Measurements from ENCODE around the gene KIFBP.
"Not testable (repeated sequence)": the region's sequence is repeated elsewhere in the genome, so short reads cannot be mapped to it uniquely, and the experiment has no call there.

Gene KIFBP, protein sequence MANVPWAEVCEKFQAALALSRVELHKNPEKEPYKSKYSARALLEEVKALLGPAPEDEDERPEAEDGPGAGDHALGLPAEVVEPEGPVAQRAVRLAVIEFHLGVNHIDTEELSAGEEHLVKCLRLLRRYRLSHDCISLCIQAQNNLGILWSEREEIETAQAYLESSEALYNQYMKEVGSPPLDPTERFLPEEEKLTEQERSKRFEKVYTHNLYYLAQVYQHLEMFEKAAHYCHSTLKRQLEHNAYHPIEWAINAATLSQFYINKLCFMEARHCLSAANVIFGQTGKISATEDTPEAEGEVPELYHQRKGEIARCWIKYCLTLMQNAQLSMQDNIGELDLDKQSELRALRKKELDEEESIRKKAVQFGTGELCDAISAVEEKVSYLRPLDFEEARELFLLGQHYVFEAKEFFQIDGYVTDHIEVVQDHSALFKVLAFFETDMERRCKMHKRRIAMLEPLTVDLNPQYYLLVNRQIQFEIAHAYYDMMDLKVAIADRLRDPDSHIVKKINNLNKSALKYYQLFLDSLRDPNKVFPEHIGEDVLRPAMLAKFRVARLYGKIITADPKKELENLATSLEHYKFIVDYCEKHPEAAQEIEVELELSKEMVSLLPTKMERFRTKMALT

DNA sequence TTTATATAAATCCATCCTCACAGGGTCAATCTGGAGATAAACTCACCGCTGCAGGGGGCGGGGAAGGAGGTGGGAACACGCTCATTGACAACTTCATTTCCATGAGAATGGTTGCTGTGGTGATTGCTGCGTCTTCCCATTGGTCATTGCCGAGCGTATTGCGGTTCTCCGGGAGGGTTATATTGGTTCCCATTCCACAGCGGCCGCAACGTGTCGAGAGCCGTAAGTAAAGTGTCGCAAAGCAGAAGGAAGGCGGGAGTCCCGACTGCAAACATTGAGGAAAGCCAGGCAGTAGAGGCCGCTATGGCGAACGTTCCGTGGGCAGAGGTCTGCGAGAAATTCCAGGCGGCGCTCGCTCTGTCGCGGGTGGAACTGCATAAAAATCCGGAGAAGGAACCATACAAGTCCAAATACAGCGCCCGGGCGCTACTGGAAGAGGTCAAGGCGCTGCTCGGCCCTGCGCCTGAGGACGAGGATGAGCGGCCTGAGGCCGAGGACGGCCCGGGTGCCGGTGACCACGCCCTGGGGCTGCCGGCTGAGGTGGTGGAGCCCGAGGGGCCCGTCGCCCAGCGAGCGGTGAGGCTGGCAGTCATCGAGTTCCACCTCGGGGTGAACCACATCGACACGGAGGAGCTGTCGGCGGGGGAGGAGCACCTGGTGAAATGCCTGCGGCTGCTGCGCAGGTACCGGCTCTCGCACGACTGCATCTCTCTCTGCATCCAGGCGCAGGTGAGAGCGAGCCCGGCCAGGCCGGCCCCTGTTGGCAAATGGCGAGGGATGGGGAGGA is at the start of gene KIFBP:
Gene KIFBP (plus strand): TSS at position 274 of the 787 bp plus-strand sequence. CDS start 30 bp downstream, at position 304.
- peak; percentile 99 for DNase-seq

DNA sequence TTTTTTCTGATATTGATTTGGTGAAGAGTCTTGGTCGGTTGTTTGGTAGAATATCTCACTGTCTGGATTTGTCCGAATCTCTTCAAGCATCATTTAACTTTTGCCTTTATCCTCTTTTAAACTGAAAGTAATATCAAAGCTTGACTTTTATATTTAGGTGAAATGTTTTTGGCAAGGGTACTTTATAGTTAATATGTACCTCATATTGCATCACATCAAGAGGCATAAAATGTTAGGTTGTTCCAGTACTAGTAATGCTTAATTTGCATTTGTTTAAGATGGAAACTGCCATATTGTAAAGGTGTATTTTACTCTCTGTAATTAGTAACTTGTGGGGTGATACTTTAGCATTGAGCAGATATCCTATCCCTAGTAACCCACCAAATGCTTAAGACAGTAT is 49.7 kb upstream of the KIFBP start:
- DNase-seq = no peak

DNA sequence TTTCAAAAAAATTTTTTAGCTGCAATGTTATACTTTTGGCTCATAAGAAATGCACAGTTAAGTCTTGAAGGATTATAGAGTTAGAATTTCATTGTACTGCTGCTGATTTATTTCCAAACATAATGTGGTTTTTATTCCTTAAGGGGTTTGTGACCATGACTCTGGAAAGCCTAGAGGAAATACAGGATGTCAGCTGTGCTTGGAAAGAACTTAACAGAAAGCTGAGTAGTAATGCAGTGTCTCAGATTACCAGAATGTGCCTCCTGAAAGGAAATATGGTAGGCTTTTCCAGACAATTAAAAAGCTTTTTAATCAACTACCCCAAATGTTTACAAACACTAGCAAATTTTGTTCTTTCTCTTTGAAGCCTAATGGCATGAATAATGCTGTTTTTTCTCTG is 47.7 kb upstream of the KIFBP start:
- DNase-seq = not testable (repeated sequence)

DNA sequence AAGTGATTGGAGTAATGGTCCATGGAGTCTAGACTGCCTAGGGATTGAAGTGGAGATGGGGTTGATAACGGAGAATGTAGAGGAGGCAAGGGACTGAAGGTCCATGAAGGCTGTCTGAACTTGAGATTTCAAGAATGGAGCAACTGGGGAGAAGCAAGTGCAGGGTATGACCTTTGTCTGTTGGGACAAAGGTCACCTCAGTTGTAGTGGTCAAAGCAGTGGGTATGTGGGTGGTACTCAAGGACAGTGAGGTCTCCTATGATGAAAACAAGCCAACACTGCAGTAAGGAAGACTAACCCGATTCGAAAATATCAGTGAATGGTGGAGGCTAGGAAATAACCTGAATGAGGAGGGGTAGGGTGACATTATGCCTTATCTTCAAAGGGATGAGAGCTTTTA is 38.0 kb upstream of the KIFBP start:
- no peak for DNase-seq

DNA sequence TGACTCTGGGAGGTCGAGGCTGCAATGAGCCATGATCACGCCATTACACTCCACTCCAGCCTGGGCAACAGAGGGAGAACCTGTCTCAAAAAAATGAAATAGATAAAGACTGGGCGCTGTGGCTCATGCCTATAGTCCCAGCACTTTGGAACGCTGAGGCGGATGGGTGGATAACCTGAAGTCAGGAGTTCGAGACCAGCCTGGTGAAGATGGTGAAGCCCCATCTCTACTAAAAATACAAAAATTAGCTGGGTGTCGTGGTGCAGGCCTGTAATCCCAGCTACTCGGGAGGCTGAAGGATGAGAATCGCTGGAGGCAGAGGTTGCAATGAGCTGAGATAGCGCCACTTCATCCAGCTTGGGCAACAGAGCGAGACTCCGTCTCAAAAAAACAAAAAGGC is 33.7 kb upstream of the KIFBP start:
- no peak for DNase-seq

DNA sequence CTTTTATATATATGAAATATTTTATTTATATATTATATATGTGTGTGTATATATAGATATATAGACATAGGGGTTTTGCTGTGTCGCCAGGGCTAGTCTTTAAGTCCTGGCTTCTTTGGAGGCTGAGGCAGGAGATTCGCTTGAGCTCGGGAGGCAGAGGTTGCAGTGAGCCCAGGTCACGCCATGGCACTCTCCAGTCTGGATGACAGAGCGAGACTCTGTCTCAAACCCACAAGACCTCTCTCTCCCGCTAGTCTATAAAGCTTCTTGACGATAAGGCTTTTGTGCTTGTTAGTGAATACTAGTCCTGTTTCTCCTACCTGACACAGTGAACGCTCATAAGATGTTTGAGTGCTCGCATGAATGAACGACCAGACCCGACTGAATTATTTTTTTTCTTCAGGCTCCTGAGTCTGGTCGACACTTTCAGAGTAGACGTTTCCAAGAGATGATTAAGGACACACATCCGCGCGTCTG is 33.2 kb upstream of the KIFBP start:
- no peak for DNase-seq

DNA sequence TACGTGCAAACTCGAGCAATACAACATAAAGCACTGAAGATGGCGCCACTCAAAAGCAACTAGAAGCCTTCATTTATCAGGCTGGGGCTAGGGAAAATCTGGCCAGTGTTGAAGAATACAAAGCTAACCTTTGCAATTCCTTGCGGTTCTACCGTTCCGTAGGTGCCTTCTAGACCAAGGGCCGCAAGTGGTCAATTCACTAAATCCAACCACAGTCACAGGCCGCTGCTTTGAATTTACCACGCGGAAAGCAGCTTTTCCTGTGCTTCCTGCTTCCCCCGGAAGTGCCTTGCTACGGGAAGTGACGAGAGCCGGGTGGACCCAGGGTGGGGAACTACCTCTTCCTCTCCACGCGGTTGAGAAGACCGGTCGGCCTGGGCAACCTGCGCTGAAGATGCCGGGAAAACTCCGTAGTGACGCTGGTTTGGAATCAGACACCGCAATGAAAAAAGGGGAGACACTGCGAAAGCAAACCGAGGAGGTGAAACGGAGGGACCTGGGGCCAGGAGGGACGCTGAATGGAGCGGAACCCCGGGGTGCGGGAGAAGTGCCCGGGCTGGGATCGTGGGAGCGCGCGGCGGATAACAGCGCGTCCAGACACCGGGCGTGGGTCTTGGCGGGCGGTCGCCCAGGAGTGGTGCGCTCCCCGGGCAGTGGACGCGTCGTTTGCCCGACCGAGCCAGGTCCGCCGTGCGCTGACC is 32.6 kb upstream of the KIFBP start, which contains the start of gene DDX21:
Gene DDX21 (plus strand): TSS at position 339 of the 701 bp plus-strand sequence. CDS start 56 bp downstream, at position 395.
- DNase-seq = peak; percentile 97

DNA sequence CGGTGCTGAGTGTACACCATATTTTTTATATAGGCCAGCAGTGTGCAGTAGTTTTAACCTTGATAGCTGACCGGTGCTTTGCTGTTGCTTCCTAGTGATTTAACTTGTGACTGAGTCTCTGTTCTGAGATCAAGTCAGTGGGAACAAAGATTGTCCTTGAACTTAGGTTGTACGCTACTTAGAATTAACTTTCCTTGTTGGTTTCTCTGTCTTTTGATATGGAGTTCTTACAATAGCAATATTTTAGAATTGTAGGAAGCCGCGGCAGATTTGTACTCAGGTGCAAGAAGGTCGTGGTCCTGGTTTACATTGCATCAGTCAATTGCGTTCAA is 31.4 kb upstream of the KIFBP start:
- DNase-seq = no peak

DNA sequence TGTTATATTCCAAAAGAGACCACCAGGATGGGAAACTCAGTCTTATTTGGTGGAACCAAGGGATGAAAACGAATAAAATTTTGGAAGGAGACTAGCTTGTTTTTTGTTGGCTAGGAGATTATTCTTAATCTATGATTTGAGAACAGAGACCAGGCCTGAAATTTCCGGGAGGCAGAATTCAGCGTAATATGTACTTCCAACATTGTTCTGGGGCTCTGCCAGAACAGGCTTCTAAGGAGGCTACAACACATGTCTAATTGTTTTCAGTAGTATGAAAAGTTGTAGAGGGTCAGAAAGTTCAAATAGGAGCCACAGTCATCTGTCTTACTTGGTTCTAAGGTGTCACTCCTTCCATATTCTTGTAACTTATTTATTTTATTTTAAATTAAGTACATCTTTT is 30.9 kb upstream of the KIFBP start:
- DNase-seq = peak; percentile 55

DNA sequence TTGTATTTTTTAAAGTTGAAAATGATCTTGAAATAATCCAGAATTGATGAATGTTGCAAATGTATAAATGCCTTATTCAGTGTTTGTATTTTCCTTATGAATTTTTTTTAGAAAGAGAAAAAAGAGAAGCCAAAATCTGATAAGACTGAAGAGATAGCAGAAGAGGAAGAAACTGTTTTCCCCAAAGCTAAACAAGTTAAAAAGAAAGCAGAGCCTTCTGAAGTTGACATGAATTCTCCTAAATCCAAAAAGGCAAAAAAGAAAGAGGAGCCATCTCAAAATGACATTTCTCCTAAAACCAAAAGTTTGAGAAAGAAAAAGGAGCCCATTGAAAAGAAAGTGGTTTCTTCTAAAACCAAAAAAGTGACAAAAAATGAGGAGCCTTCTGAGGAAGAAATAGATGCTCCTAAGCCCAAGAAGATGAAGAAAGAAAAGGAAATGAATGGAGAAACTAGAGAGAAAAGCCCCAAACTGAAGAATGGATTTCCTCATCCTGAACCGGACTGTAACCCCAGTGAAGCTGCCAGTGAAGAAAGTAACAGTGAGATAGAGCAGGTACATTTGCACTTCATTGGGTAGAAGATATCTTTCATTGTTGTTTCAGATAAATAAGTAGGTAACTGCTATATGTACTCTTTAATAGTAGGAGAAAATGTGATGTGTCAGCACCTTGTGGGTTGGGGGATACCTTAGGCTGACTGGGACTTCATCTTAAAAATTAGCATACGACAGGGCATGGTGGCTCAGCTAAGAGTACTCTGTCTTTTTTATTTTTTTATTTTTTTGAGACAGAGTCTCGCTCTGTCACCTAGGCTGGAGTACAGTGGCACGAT is 28.7 kb upstream of the KIFBP start:
- DNase-seq = peak; percentile 58

DNA sequence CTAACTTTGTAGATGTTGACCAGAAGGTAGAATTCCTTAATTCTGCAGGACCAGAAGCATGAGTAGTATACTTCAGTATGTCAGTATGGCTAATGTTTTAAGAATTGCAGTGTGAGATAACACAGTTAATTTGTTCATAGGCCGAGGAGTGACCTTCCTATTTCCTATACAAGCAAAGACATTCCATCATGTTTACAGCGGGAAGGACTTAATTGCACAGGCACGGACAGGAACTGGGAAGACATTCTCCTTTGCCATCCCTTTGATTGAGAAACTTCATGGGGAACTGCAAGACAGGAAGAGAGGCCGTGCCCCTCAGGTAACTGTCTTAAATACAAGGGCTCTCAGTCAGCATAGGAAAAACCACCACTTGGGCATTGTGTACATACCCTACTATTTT is 25.5 kb upstream of the KIFBP start:
- DNase-seq = no peak

DNA sequence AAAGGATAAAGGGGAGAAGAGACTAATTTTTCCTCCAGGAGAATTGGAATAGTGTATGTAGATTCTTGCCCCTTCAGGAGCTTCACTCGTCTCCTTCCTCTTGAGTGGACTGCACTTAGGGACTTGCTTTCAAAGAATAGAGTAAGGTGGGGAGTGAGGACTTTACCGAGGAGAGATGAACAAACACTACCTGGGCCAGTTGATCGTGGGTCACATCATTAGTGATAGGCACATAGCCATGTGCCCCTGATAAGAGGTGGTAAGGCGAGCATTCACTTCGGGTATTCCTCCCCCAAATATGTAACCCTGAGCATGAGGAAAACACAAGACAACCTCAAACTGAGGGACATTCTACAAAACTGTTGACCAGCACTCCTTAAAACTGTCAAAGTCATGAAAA is 14.6 kb upstream of the KIFBP start:
- no peak for DNase-seq

DNA sequence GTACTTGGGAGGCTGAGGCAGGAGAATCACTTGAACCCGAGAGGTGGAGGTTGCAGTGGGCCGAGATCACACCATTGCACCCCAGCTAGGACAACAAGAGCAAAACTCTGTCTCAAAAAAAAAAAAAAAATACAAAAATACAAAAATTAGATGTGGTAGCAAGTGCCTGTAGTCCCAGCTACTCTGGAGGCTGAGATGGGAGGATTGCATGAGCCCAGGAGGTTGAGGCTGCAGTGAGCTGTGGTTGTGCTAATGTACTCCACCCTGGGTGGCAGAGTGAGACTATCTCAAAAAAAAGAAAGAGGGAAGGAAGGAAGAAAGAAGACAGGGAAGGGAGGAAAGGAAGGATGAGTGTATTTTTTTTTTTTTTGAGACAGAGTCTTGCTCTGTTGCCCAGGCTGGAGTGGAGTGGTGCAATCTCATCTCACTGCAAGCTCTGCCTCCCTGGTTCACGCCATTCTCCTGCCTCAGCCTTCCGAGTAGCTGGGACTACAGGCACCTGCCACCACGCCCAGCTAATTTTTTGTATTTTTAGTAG is 12.6 kb upstream of the KIFBP start:
- not testable (repeated sequence) for DNase-seq

DNA sequence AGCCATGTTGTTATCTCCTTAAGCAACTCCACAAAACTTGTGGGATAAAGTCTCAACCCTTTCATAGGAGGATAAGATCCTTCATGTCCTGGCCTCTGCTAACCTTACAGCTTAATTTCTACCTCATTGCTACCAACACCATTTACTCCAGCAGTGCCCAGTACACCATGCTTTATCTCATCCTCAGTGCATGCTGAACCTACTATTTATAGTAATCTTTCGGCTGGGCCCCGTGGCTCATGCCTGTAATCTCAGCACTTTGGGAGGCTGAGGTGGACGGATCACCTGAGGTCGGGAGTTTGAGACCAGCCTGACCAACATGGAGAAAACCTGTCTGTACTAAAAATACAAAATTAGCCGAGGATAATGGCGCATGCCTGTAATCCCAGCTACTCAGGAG is 8.9 kb upstream of the KIFBP start:
- DNase-seq = not testable (repeated sequence)

DNA sequence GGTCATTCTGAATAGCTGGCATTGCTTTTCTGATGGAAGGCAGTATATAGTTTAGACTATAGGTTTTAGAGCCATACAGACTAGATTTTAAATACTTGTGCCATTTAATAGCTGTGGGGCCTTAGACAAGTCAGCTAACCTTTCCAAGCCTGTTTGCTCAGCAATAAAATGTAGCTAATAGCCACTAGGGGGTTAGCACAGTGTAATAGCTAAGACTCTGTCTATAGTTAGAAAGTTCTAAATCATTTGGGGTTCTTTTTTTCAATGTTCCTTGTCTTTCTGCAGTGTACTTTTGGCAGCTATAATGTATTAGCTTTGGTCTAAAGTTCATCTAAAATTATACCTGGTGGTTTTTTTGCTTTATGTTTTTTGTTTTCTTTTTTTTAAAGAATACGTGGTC is 7.5 kb upstream of the KIFBP start:
- DNase-seq = peak; percentile 15

DNA sequence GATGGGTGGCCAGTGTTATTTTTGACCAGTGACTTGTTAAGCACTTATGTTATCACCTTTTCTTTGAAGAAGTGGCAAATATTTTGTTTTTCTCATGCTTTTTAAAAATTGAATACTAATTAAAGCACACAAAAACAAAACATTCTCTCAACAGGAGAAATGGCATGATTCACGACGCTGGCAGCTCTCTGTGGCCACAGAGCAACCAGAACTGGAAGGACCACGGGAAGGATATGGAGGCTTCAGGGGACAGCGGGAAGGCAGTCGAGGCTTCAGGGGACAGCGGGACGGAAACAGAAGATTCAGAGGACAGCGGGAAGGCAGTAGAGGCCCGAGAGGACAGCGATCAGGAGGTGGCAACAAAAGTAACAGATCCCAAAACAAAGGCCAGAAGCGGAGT is 6.2 kb upstream of the KIFBP start:
- DNase-seq = no peak

DNA sequence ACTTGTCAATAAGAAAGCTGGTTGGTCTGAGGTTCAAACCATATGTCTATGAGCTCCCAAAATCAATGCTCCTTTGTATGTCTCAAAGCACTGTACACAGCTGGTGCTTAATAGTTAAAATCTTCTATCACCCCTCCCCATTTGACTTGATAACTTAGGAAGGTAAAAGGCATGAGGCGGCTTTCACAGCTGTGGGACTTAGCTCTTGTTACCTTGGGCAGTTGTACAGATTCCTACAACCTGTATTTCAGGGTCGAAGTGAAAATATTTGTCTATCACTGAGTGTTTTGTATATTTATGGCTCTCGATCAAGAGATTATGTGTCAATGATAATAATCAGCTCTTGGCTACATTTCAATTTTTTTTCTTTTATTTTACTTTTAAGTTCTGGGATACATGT is 992 bp upstream of the KIFBP start:
- peak; percentile 41 for DNase-seq

DNA sequence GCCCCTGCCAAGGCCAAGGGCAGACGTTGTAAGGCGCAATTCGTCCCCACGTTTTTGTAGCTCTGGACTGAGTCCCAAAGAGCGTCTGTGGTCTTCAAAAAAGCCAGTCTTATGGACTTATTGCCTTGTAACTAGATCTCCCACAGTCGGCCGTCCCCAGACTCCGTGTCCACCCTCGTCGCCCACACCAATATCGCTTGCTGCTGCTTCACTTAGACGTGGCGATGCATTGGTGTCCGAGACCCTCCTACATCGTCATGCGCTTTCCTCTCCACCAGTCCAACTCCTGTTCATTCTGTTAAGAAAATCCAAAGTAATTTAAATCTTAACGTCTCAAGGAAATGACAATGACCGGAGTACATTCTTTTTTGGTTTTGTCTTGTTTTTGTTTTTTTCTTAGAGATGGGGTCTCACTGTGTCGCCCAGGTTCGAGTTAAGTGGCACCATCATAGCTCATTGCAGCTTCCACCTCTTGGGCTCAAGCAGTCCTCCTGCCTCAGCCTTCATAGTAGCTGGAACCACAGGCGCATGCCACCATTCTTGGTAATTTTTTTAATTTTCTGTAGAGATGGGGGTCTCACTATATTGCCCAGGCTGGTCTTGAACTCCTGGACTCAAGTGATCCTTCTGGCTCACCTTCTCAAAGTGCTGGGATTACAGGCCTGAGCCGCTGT is 851 bp downstream of the KIFBP start:
- peak; percentile 58 for DNase-seq

DNA sequence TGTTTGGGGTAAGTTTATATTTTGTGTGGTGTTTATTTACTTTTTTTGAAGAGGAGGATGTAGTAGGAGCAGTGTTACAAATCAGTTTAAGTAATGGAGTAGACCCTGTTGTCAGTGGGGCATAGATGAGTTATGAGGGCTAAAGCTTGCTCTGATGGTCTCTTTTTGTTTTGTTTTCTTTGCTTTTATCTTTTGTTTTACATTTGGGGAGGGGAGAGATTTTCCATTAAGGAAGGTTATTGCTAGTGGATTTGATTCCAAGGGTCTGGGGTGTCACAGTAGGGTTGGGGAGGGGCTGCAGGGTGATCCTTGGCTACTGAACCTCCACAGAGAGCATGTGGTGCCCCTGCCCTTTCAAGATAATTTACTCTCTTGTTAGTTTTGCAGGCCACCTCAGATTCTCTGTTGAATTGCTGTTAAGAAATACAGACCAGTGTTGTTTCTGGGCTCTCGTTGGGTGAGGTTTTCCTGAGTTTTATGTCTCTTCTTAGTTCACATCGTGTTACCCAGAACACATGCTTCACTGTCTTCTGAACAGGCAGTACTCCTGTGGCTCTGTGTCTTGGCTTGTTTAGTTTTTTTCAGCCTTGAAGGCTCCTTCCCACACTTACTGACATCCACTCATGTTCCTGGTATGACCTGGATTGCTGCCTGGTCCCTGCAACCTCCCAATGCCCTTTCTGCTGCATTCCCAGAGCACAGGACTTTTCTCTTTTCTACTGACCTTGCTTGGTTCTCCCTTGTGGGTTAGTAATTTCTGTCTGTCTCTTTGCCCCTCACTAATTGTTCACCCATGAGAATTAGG is 4.2 kb downstream of the KIFBP start:
- DNase-seq = no peak

DNA sequence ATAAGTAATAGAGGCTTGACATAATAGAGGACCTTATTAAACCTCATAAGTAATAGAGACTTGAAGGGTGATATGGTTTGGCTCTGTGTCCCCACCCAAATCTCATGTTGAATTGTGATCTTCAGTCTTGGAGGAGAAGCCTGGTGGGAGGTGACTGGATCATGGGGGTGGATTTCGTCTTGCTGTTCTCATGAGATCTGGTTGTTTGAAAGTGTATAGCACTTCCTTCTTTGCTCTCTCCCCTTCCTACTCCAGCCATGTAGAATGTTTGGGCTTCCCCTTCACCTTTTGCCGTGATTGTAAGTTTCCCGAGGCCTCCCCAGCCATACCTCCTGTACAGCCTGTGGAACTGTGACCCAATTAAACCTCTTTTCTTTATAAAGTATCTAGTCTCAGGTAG is 8.6 kb downstream of the KIFBP start:
- DNase-seq = peak; percentile 18

Measured in OCI-M1 (cell line).